Vagina (tissue), 2 donors: ENCODE results near the gene ABCA3. TPM values are rescaled to one million over a fixed set of nuclear protein-coding genes. Genes with fewer than 3 reads are reported as not detected.

Experiments used
- DNase-seq, 2 donors: peaks; one replicate each; pipeline ENCODE4 v3.0.0-alpha.2; 2017; ENCODE audit errors: extremely low spot score in 2 of 2
- H3K27ac ChIP-seq: fragments of 200-600 bp; sonication (generic); one replicate; pipeline ENCODE4 v1.5.1; 2019
- H3K27me3 ChIP-seq: fragments of 200-600 bp; sonication (generic); one replicate; pipeline ENCODE4 v1.5.1; 2019
- H3K36me3 ChIP-seq, 2 donors: fragments of 200-600 bp; sonication (generic); one replicate each; pipeline ENCODE4 v1.5.1; 2017 to 2019
- H3K4me1 ChIP-seq: fragments of 200-600 bp; sonication (generic); one replicate; pipeline ENCODE4 v1.5.1; 2019
- H3K4me3 ChIP-seq, 2 donors: fragments of 200-600 bp; sonication (generic); 1 replicate in 1 of 2; 2 replicates in 1 of 2; pipeline ENCODE4 v1.5.1; 2016 to 2019
- H3K9me3 ChIP-seq: fragments of 200-600 bp; sonication (generic); one replicate; pipeline ENCODE4 v1.5.1; 2019
- CTCF ChIP-seq, 3 experiments: fragments of 450-650 bp in 2 of 3; fragments of 200-600 bp in 1 of 3; sonication (generic) in 1 of 3; IDR thresholded peaks; one replicate each; pipeline ENCODE4 v1.5.1; 2017 to 2019; ENCODE audit warnings: antibody characterized with exemption in 3 of 3, mild to moderate bottlenecking in 2 of 3, moderate library complexity in 2 of 3
- POLR2A ChIP-seq, 2 donors: fragments of 450-650 bp; IDR thresholded peaks; one replicate each; pipeline ENCODE4 v1.6.1; 2017; ENCODE audit warnings: antibody characterized with exemption in 2 of 2, mild to moderate bottlenecking in 2 of 2, moderate library complexity in 2 of 2
- POLR2AphosphoS5 ChIP-seq, 2 donors: sonication (generic); formaldehyde crosslinking; IDR thresholded peaks; one replicate each; pipeline ENCODE4 v1.9.0; 2017; ENCODE audit warnings: antibody characterized with exemption in 2 of 2, mild to moderate bottlenecking in 2 of 2, low read depth in 1 of 2; ENCODE audit not compliant: insufficient read depth in 1 of 2
- intact Hi-C: fragments of 100-400 bp; cut with DNase I; formaldehyde crosslinking; loops from one replicate; pipeline ENCODE4 v1.15.1; 2023
- total RNA-seq: library from RNA; depleted of rRNA; stranded (reverse); fragments of >200 nt; gene quantifications from one replicate; pipeline ENCODE4 v1.2.3, GENCODE V29; 2016

The ABCA3 gene
- total RNA-seq, 1 donor from 2014 or later = 5.4 TPM

GRCh38 chr16:2326191-2326590, 14.3 kb downstream of the ABCA3 start:
- intact Hi-C loops = no loop called here
- no peak for DNase-seq
- H3K27me3 ChIP-seq = no peaks in the 10 kb centered on the region
- H3K4me3 ChIP-seq = no peak overlapping the region
- no peaks in the 10 kb centered on the region for H3K4me1 ChIP-seq
- H3K9me3 ChIP-seq = no peaks in the 10 kb centered on the region
- TF ChIP-seq POLR2A (IDR thresholded peaks at IDR 0.05) (no peak), POLR2AphosphoS5 (IDR thresholded peaks at IDR 0.05; ENCODE audit: insufficient read depth in 1 of 2, low read depth in 1 of 2) (no peak), CTCF (IDR thresholded peaks at IDR 0.05) (no peak)
- H3K27ac ChIP-seq = no peak overlapping the region
- no peaks in the 10 kb centered on the region for H3K36me3 ChIP-seq

- no peaks in the 10 kb centered on the region for H3K27me3 ChIP-seq
- no peaks in the 10 kb centered on the region for H3K36me3 ChIP-seq
- H3K27ac ChIP-seq = no peak overlapping the region
- H3K4me1 ChIP-seq = no peaks in the 10 kb centered on the region
- DNase-seq = no peak
- no peak for TF ChIP-seq CTCF (IDR thresholded peaks at IDR 0.05)
- no peak for TF ChIP-seq POLR2AphosphoS5 (IDR thresholded peaks at IDR 0.05; ENCODE audit: insufficient read depth in 1 of 2, low read depth in 1 of 2)
- TF ChIP-seq POLR2A (IDR thresholded peaks at IDR 0.05) = no peak
- no peak overlapping the region for H3K4me3 ChIP-seq
- intact Hi-C loops = no loop called here
- no peaks in the 10 kb centered on the region for H3K9me3 ChIP-seq
Observed at GRCh38 chr16:2325791-2326190, 14.7 kb downstream of the ABCA3 start.

- no peak for DNase-seq
- H3K36me3 ChIP-seq = no peaks in the 10 kb centered on the region
- intact Hi-C loops = no loop called here
Observed at GRCh38 chr16:2325181-2325580, 15.3 kb downstream of the ABCA3 start.

GRCh38 chr16:2324296-2324859, 16.1 kb downstream of the ABCA3 start:
- no peaks in the 10 kb centered on the region for H3K36me3 ChIP-seq
- no peak for DNase-seq
- no peak overlapping the region for H3K27ac ChIP-seq
- no peak overlapping the region for H3K4me3 ChIP-seq
- H3K9me3 ChIP-seq = no peaks in the 10 kb centered on the region
- no peak for TF ChIP-seq POLR2AphosphoS5 (IDR thresholded peaks at IDR 0.05; ENCODE audit: insufficient read depth in 1 of 2, low read depth in 1 of 2)
- TF ChIP-seq CTCF (IDR thresholded peaks at IDR 0.05) = no peak
- no peak for TF ChIP-seq POLR2A (IDR thresholded peaks at IDR 0.05)
- H3K27me3 ChIP-seq = no peaks in the 10 kb centered on the region
- intact Hi-C loops = no loop called here
- H3K4me1 ChIP-seq = no peaks in the 10 kb centered on the region

More at GRCh38 chr16:2325181-2325580, 15.3 kb downstream of the ABCA3 start:
- Histone ChIP-seq H3K4me3 (no peak overlapping the region), H3K9me3 (no peaks in the 10 kb centered on the region), H3K4me1 (no peaks in the 10 kb centered on the region), H3K27ac (no peak overlapping the region), H3K27me3 (no peaks in the 10 kb centered on the region)
- TF ChIP-seq CTCF (IDR thresholded peaks at IDR 0.05) (no peak), POLR2A (IDR thresholded peaks at IDR 0.05) (no peak), POLR2AphosphoS5 (IDR thresholded peaks at IDR 0.05; ENCODE audit: insufficient read depth in 1 of 2, low read depth in 1 of 2) (no peak)

- Histone ChIP-seq H3K4me1 (no peaks in the 10 kb centered on the region), H3K27ac (no peak overlapping the region), H3K9me3 (no peaks in the 10 kb centered on the region), H3K27me3 (no peaks in the 10 kb centered on the region), H3K36me3 (no peaks in the 10 kb centered on the region), H3K4me3 (no peak overlapping the region)
- TF ChIP-seq POLR2A (IDR thresholded peaks at IDR 0.05) = no peak
- no peak for TF ChIP-seq CTCF (IDR thresholded peaks at IDR 0.05)
- no peak for TF ChIP-seq POLR2AphosphoS5 (IDR thresholded peaks at IDR 0.05; ENCODE audit: insufficient read depth in 1 of 2, low read depth in 1 of 2)
- intact Hi-C loops = no loop called here
- no peak for DNase-seq
Observed at GRCh38 chr16:2323701-2324100, 16.8 kb downstream of the ABCA3 start.
